ENCODE data around the gene RALGPS1.

GRCh38 chr9:127074561-127075548 is 160.3 kb downstream of the RALGPS1 start:
- TF ChIP-seq CTCF (IDR thresholded peaks at IDR 0.05 in 4 of 5, conservative IDR thresholded peaks at IDR 0.05 in 1 of 5) = no peak
- no peak for TF ChIP-seq POLR2A (IDR thresholded peaks at IDR 0.05)

Measured in gastrocnemius medialis (tissue), 4 donors.